A549 (cell line): ENCODE data around the gene RHOF. TPM values are rescaled to one million over a fixed set of nuclear protein-coding genes. Genes with fewer than 3 reads are reported as not detected.

Experiments
- ATAC-seq, 2 experiments: fragments of 200-7000 bp in 1 of 2; fragments of >200 bp in 1 of 2; cut with Nextera tagmentation in 1 of 2; cut with Tn5 transposase in 1 of 2; 3 replicates each; pipeline versions ENCODE4 v1.8.0 to v1.9.1; 2018 to 2020; ENCODE audit warnings: mild to moderate bottlenecking in 1 of 2, moderate library complexity in 1 of 2
- CTCF ChIA-PET: fragments of 300-600 bp; sonication (Branson Sonifier 250); formaldehyde crosslinking; extraction: SDS; loops from one replicate; lab custom pipeline; 2021; ENCODE audit warnings: antibody characterized with exemption, inconsistent platforms; lab: Yijun Ruan, JAX
- POLR2A ChIA-PET: fragments of 350-600 bp; formaldehyde crosslinking; extraction: SDS; loops from one replicate; lab custom pipeline; 2021; ENCODE audit warnings: antibody characterized with exemption, inconsistent platforms; lab: Yijun Ruan, JAX
- DNase-seq, 2 experiments: peaks; one replicate each; pipeline versions ENCODE4 v3.0.0 to v3.0.0-alpha.2; 2011 to 2016; ENCODE audit warnings: low read depth in 1 of 2, low spot score in 1 of 2
- FAIRE-seq: peaks from 2 replicates; lab custom pipeline; 2011; peaks lifted over from hg19 to GRCh38; lab: Jason Lieb, UNC
- H3K27ac ChIP-seq, 2 experiments: fragments of >200 bp; sonication (Bioruptor Twin); formaldehyde crosslinking; 3 replicates each; pipeline ENCODE4 v1.5.1; 2016 to 2017
- H3K4me1 ChIP-seq: fragments of >200 bp; sonication (Bioruptor Twin); formaldehyde crosslinking; 3 replicates; pipeline ENCODE4 v1.6.1; 2016
- H3K4me2 ChIP-seq: fragments of >200 bp; sonication (Bioruptor Twin); formaldehyde crosslinking; 3 replicates; pipeline ENCODE4 v1.6.1; 2016
- H3K4me3 ChIP-seq: fragments of >200 bp; sonication (Bioruptor Twin); formaldehyde crosslinking; 3 replicates; pipeline ENCODE4 v1.5.1; 2016
- H3K9me3 ChIP-seq: fragments of >200 bp; sonication (Bioruptor Twin); formaldehyde crosslinking; 3 replicates; pipeline ENCODE4 v1.6.1; 2016
- CBX8 ChIP-seq: fragments of 200-600 bp; sonication (generic); IDR thresholded peaks from 2 replicates; pipeline ENCODE4 v1.6.1; 2016
- CHD2 ChIP-seq: fragments of 150-350 bp; IDR thresholded peaks from 2 replicates; pipeline ENCODE4 v1.6.1; 2014; ENCODE audit warnings: low read length; ENCODE audit not compliant: partially characterized antibody
- CHD4 ChIP-seq: fragments of 200-600 bp; sonication (generic); IDR thresholded peaks from 2 replicates; pipeline ENCODE4 v1.6.1; 2016; ENCODE audit warnings: antibody characterized with exemption, mild to moderate bottlenecking, borderline replicate concordance
- ELK1 ChIP-seq: fragments of 150-350 bp; IDR thresholded peaks from 2 replicates; pipeline ENCODE4 v1.6.1; 2014; ENCODE audit warnings: low read depth, mild to moderate bottlenecking, low read length
- EP300 ChIP-seq, 2 experiments: fragments of >200 bp; sonication (Bioruptor Twin); formaldehyde crosslinking; IDR thresholded peaks; 2 replicates in 1 of 2; 3 replicates in 1 of 2; pipeline ENCODE4 v1.6.1; 2016 to 2017
- JUN ChIP-seq, 2 experiments: fragments of >200 bp; sonication (Bioruptor Twin); formaldehyde crosslinking; IDR thresholded peaks; 2 replicates in 1 of 2; 3 replicates in 1 of 2; pipeline ENCODE4 v1.6.1; 2016 to 2017
- PHF8 ChIP-seq: fragments of 200-600 bp; sonication (generic); IDR thresholded peaks from 2 replicates; pipeline ENCODE4 v1.6.1; 2016; ENCODE audit warnings: low read depth, mild to moderate bottlenecking, antibody characterized with exemption, moderate library complexity, borderline replicate concordance
- POLR2A ChIP-seq: IDR thresholded peaks from 2 replicates; pipeline ENCODE4 v1.6.1; 2012; ENCODE audit warnings: mild to moderate bottlenecking, low read length
- RFX5 ChIP-seq: fragments of 450-650 bp; IDR thresholded peaks from 2 replicates; pipeline ENCODE4 v1.7.1; 2014; ENCODE audit warnings: antibody characterized with exemption, mild to moderate bottlenecking, moderate library complexity
- RNF2 ChIP-seq: fragments of 200-600 bp; sonication (generic); IDR thresholded peaks from 2 replicates; pipeline ENCODE4 v1.6.1; 2016; ENCODE audit warnings: low read depth, mild to moderate bottlenecking, antibody characterized with exemption, moderate library complexity, borderline replicate concordance
- TP53 ChIP-seq: fragments of 250-450 bp; sonication (Bioruptor Pico); IDR thresholded peaks from 2 replicates; pipeline ENCODE4 v1.5.0; 2021; ENCODE audit warnings: mild to moderate bottlenecking, moderate library complexity
- ZFP36 ChIP-seq: fragments of 450-650 bp; IDR thresholded peaks from 2 replicates; pipeline ENCODE4 v1.6.1; 2014; ENCODE audit warnings: borderline replicate concordance; ENCODE audit not compliant: partially characterized antibody
- ZSCAN20 ChIP-seq: fragments of 250-450 bp; sonication (Bioruptor Pico); IDR thresholded peaks from 2 replicates; pipeline ENCODE4 v1.8.0; 2022; ENCODE audit warnings: mild to moderate bottlenecking, moderate library complexity
- WGBS: methylation state at CpG from one replicate; pipeline ENCODE4 v1.1.6; 2017; ENCODE audit errors: missing lambda C conversion rate; 5-methylcytosine and 5-hydroxymethylcytosine counted together
- polyA plus RNA-seq, 4 experiments: library from polyadenylated mRNA; depleted of rRNA in 3 of 4; stranded (reverse); fragments of >200 nt; fragmentation: RNase III in 1 of 4; extraction: RNeasy Plus Mini Kit Qiagen cat#74134 plus additional on column Dnase treatment in 1 of 4; gene quantifications; 2 replicates in 3 of 4; 3 replicates in 1 of 4; pipeline ENCODE4 v1.2.3, GENCODE V29; 2011 to 2017
- TF ChIP-seq, protein P1 (sequence below): fragments of >200 bp; sonication (Bioruptor Twin); formaldehyde crosslinking; IDR thresholded peaks from 3 replicates; pipeline ENCODE4 v1.6.1; 2016
- TF ChIP-seq, protein P2 (sequence below): fragments of >200 bp; sonication (Bioruptor Twin); formaldehyde crosslinking; IDR thresholded peaks from 2 replicates; pipeline ENCODE4 v1.6.1; 2016
- TF ChIP-seq, protein P3 (sequence below): IDR thresholded peaks from 2 replicates; pipeline ENCODE4 v1.6.1; 2012

The RHOF gene
- polyA plus RNA-seq, 2 of the 4 experiments (the other 2 are of a cell fraction) = 47.1 to 52.3 TPM

DNA sequence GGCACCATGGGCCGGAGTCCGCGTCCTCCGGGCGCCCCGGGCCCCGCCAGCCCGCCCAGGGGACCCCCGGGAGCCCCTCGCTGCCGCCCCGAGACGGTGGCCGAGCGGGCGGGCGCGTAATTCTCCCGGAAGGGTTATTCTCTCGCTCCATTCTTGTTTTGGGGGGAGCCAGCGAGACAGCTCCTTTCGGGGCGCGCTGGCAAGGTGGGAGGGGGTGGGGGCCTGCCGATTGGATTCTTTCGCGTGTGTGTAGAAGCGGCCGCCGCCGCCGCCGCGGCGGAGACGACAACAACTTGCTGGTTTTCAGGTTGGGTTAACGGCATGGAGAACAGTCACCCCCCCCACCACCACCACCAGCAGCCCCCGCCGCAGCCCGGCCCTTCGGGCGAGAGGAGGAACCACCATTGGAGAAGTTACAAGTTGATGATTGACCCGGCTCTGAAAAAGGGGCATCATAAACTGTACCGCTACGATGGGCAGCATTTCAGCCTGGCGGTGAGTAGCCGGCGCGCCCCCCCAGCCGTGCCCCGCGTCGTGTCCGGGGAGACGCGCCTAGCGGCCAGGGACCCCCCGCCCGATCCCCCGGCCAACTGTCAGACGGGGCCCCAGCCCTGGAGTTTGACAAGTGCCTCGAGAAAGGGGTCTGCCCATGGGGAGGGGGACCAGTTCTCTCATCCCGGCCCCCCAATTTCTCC, 11.1 kb upstream of the RHOF start:
- Histone ChIP-seq H3K4me1 (peaks cover 39% of the 10 kb centered on the region), H3K4me3 (peak overlapping the region; percentile 60), H3K9me3 (no peaks in the 10 kb centered on the region), H3K4me2 (peak overlapping the region; percentile 78), H3K27ac (peak overlapping the region; percentile 100)
- CTCF ChIA-PET = interaction anchor here (1.0 to 72.2 kb wide), 5 partner anchors 6 to 122 kb away, joined by 3 to 2657 read pairs (median 3); partner anchors contain the start of genes PSMD9, RHOF and SETD1B
- 1% methylated on average over 16 of the region's 63 CpGs for WGBS
- ATAC-seq (no peak), DNase-seq (peak in 1 of 2 experiments; percentile 65), FAIRE-seq (no peak)
- TF ChIP-seq CHD2 (no peak), CHD4 (no peak), PHF8 (no peak), ZSCAN20 (CRISPR knock-in tag) (no peak), ELK1 (no peak), TP53 (CRISPR knock-in tag) (no peak), CBX8 (no peak)
- TF ChIP-seq, protein P1, sequence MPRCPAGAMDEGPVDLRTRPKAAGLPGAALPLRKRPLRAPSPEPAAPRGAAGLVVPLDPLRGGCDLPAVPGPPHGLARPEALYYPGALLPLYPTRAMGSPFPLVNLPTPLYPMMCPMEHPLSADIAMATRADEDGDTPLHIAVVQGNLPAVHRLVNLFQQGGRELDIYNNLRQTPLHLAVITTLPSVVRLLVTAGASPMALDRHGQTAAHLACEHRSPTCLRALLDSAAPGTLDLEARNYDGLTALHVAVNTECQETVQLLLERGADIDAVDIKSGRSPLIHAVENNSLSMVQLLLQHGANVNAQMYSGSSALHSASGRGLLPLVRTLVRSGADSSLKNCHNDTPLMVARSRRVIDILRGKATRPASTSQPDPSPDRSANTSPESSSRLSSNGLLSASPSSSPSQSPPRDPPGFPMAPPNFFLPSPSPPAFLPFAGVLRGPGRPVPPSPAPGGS = no peak
- TF ChIP-seq, protein P2, sequence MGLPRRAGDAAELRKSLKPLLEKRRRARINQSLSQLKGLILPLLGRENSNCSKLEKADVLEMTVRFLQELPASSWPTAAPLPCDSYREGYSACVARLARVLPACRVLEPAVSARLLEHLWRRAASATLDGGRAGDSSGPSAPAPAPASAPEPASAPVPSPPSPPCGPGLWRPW = no peak
- POLR2A ChIA-PET = interaction anchor here (1.0 to 3.3 kb wide), 2 partner anchors 10 to 218 kb away, joined by 3 to 27 read pairs; partner anchors contain the start of gene RHOF

GRCh38 chr12:121803861-121804416, 10.5 kb upstream of the RHOF start, which contains the start of gene SETD1B:
TSS of gene SETD1B (plus strand) at chr12:121804009. CDS start at chr12:121804738, 729 bp downstream.
- H3K4me1 ChIP-seq = peaks cover 43% of the 10 kb centered on the region
- CTCF ChIA-PET = interaction anchor here (1.0 to 72.2 kb wide), 4 partner anchors 7 to 121 kb away, joined by 3 to 2657 read pairs (median 1330); partner anchors contain the start of genes PSMD9, RHOF and SETD1B
- POLR2A ChIA-PET = interaction anchor here (1.0 to 3.3 kb wide), 4 partner anchors 8 to 219 kb away, joined by 3 to 35 read pairs (median 20); partner anchors contain the start of gene RHOF

More at GRCh38 chr12:121803861-121804416, 10.5 kb upstream of the RHOF start, which contains the start of gene SETD1B:
- ATAC-seq = peak; percentile 8 to 23; a peak in 5 of 6 replicates
- WGBS = under 1% methylated on average over 21 of the region's 74 CpGs
- TF ChIP-seq JUN (IDR thresholded peaks at IDR 0.05) (peak; percentile 2 to 53; a peak in 2 of 5 replicates), PHF8 (no peak; the same call in 1 of the 2 replicates), EP300 (IDR thresholded peaks at IDR 0.05) (no peak), RNF2 (no peak), ZFP36 (no peak), RFX5 (no peak), POLR2A (peak; percentile 46)
- TF ChIP-seq, protein P3, sequence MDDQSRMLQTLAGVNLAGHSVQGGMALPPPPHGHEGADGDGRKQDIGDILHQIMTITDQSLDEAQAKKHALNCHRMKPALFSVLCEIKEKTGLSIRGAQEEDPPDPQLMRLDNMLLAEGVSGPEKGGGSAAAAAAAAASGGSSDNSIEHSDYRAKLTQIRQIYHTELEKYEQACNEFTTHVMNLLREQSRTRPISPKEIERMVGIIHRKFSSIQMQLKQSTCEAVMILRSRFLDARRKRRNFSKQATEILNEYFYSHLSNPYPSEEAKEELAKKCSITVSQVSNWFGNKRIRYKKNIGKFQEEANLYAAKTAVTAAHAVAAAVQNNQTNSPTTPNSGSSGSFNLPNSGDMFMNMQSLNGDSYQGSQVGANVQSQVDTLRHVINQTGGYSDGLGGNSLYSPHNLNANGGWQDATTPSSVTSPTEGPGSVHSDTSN = no peak
- no peak for FAIRE-seq
- Histone ChIP-seq H3K27ac (peak within 1 kb of the TSS; percentile 100), H3K4me3 (peak within 1 kb of the TSS; percentile 60), H3K4me2 (peak within 1 kb of the TSS; percentile 78), H3K9me3 (no peaks in the 10 kb centered on the region)
- DNase-seq = peak in 1 of 2 experiments; percentile 76
